Activated effector memory CD4-positive, alpha-beta T cell treated with Interleukin-2 at 50 U/mL for 16 hours (primary cell): ENCODE data around the gene PSMD4.
"Not testable (repeated sequence)": the region's sequence is repeated elsewhere in the genome, so short reads cannot be mapped to it uniquely, and the experiment has no call there.

Experiments
- DNase-seq: peaks from one replicate; pipeline ENCODE4 v3.0.0-alpha.2; 2020

PSMD4 gene

GRCh38 chr1:151254217-151255213, at the start of gene PSMD4:
Gene PSMD4, plus strand, starts transcription at chr1:151254734. Its CDS starts 49 bp downstream, at chr1:151254783.
- peak; percentile 90 for DNase-seq

GRCh38 chr1:151205381-151205965, 49.1 kb upstream of the PSMD4 start:
- not testable (repeated sequence) for DNase-seq

- DNase-seq: no peak
Measured at GRCh38 chr1:151210830-151211229, 43.7 kb upstream of the PSMD4 start.

GRCh38 chr1:151211972-151212705, 42.4 kb upstream of the PSMD4 start:
- no peak for DNase-seq

GRCh38 chr1:151213560-151213959, 41.0 kb upstream of the PSMD4 start:
- DNase-seq: no peak

GRCh38 chr1:151221616-151222015, 32.9 kb upstream of the PSMD4 start:
- no peak for DNase-seq

- no peak for DNase-seq
Measured at GRCh38 chr1:151222130-151222529, 32.4 kb upstream of the PSMD4 start.

GRCh38 chr1:151235235-151235634, 19.3 kb upstream of the PSMD4 start:
- no peak for DNase-seq

- DNase-seq: no peak
Measured at GRCh38 chr1:151237678-151238466, 16.7 kb upstream of the PSMD4 start.

GRCh38 chr1:151238467-151238739, 16.1 kb upstream of the PSMD4 start:
- no peak for DNase-seq

- DNase-seq: no peak
Measured at GRCh38 chr1:151242442-151242841, 12.1 kb upstream of the PSMD4 start.

- DNase-seq: no peak
Measured at GRCh38 chr1:151243683-151244216, 10.8 kb upstream of the PSMD4 start.

- no peak for DNase-seq
Measured at GRCh38 chr1:151246786-151247185, 7.7 kb upstream of the PSMD4 start.

GRCh38 chr1:151251656-151252470, 2.7 kb upstream of the PSMD4 start:
- DNase-seq: peak; percentile 30

GRCh38 chr1:151255381-151255780, 847 bp downstream of the PSMD4 start:
- DNase-seq: no peak

GRCh38 chr1:151259351-151259750, 4.8 kb downstream of the PSMD4 start:
- no peak for DNase-seq

GRCh38 chr1:151265446-151266236, 11.1 kb downstream of the PSMD4 start:
- DNase-seq: no peak

- no peak for DNase-seq
Measured at GRCh38 chr1:151266315-151266714, 11.8 kb downstream of the PSMD4 start.

GRCh38 chr1:151266821-151267220, 12.3 kb downstream of the PSMD4 start:
- no peak for DNase-seq

- no peak for DNase-seq
Measured at GRCh38 chr1:151267760-151268159, 13.2 kb downstream of the PSMD4 start.
